ENCODE measurements around the gene BCAS4. TPM values are rescaled to one million over a fixed set of nuclear protein-coding genes. Genes with fewer than 3 reads are reported as not detected.

The BCAS4 gene
- total RNA-seq, 2 donors from 2014 or later: 7.7 to 10.2 TPM

DNA sequence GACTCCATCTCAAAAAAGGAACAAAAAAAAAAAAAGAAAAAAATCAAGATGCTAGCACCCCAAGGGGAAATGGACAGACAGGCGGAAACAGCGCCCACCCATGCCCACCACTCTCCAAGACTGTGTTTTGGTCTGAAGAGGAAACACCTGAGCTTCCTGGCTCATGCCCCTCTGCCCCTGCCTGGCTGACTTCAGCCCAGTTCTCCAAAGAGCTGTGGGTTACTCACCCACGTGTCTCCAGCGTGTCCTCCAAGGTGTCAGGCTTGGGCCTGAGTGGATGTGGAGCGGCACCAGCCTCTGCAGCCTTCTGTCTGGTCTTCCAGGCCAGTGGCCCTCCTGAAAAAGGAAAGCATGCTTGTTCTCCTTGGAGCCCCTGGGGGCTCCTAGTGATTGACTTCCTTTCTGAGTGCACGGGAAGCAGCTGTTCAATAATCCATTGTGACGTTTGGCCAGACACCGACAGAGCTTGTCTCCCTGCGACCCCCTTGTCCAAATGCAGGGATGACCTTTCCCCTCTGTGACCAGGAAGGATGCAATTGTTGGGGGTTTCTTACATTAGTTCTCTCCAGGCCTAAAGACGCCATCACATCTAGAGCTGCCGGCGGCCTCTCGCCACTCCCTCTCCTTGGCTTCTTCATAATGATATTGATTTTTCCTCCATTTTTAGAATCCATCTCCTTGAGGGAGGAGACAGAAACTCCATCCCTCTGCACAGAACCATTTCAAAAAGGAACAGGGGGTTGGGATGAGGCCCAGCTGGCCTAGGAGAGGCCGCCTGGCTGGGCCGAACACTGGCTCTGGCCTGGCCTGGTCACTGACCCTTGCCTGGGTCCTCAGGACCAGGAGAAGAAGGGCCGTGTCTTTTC lies 77.9 kb downstream of the BCAS4 start:
- TF ChIP-seq, protein P1, sequence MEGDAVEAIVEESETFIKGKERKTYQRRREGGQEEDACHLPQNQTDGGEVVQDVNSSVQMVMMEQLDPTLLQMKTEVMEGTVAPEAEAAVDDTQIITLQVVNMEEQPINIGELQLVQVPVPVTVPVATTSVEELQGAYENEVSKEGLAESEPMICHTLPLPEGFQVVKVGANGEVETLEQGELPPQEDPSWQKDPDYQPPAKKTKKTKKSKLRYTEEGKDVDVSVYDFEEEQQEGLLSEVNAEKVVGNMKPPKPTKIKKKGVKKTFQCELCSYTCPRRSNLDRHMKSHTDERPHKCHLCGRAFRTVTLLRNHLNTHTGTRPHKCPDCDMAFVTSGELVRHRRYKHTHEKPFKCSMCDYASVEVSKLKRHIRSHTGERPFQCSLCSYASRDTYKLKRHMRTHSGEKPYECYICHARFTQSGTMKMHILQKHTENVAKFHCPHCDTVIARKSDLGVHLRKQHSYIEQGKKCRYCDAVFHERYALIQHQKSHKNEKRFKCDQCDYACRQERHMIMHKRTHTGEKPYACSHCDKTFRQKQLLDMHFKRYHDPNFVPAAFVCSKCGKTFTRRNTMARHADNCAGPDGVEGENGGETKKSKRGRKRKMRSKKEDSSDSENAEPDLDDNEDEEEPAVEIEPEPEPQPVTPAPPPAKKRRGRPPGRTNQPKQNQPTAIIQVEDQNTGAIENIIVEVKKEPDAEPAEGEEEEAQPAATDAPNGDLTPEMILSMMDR (IDR thresholded peaks at IDR 0.05): no peak
- no peaks in the 10 kb centered on the region for H3K36me3 ChIP-seq
- no peaks in the 10 kb centered on the region for H3K9me3 ChIP-seq
- H3K4me1 ChIP-seq (ENCODE audit: control insufficient read depth in 1 of 2, low read depth in 2 of 2): no peaks in the 10 kb centered on the region
- no peak overlapping the region for H3K27ac ChIP-seq
- no peak for DNase-seq (ENCODE audit: low spot score)
- no peaks in the 10 kb centered on the region for H3K27me3 ChIP-seq (replicated peaks; ENCODE audit: insufficient read depth)
- no peak overlapping the region for H3K4me3 ChIP-seq
- no peak for ATAC-seq (ENCODE audit: insufficient number of reproducible peaks, low FRiP score, low read depth)

DNA sequence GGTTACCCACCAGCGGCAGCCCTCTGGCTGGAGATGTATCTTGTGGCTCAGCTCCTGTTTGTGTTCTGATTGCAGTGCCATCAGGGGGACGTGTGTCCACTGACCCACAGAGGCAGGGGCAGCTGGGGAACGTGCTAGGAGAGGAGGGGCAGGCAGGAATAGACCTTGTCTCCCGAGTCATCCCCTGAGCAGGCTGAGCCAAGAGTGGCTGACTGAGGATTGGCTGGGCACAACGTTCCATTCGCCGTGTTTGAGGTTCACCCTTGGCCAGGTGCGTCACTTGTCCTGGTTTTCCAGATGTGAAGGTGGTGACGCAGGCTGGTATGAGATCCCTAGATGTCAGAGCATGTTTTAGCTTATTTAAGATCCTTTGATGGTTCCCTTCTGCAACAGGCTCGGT lies 78.7 kb downstream of the BCAS4 start:
- Histone ChIP-seq H3K27ac (no peak overlapping the region), H3K9me3 (no peaks in the 10 kb centered on the region), H3K4me1 (ENCODE audit: control insufficient read depth in 1 of 2, low read depth in 2 of 2) (no peaks in the 10 kb centered on the region), H3K27me3 (replicated peaks; ENCODE audit: insufficient read depth) (no peaks in the 10 kb centered on the region), H3K4me3 (no peak overlapping the region), H3K36me3 (no peaks in the 10 kb centered on the region)
- TF ChIP-seq, protein P1 (IDR thresholded peaks at IDR 0.05): no peak
- ATAC-seq (ENCODE audit: insufficient number of reproducible peaks, low FRiP score, low read depth): no peak
- DNase-seq (ENCODE audit: low spot score): no peak

DNA sequence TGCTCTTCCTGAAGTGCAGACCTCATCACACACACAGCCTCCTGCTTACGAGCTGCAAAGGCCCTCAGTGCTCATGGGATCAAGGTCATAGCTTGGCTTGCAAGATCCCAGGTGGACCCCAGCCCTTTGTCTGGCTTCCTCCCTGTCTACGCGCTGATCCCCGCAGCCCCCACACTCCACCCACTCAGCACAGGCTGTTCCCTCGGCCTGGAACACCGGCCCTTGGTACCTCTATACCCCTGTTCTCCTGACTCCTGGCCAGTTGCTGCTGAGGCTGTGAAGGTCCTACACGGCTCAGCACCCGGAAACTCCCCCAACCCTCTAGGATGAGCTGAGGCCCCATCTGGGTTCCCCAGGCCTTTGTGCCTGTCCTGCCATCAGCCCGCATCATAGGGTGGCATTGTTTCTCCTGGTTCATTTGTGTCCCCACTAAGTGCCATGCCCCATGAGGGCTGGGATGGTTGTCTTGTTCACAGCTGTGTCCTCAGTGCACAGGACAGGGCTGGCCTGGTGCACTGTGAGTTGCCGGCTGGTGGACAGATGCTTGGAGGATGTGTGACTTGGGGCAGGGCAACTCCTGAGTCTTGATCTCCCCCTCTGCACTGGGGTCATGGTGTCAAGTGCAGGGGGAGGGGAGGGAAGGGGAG lies 79.4 kb downstream of the BCAS4 start:
- TF ChIP-seq, protein P1 (IDR thresholded peaks at IDR 0.05): no peak
- Histone ChIP-seq H3K4me3 (no peak overlapping the region), H3K27ac (no peak overlapping the region), H3K4me1 (ENCODE audit: control insufficient read depth in 1 of 2, low read depth in 2 of 2) (no peaks in the 10 kb centered on the region), H3K36me3 (no peaks in the 10 kb centered on the region), H3K27me3 (replicated peaks; ENCODE audit: insufficient read depth) (no peaks in the 10 kb centered on the region), H3K9me3 (no peaks in the 10 kb centered on the region)
- ATAC-seq (ENCODE audit: insufficient number of reproducible peaks, low FRiP score, low read depth) (no peak), DNase-seq (ENCODE audit: low spot score) (no peak)

- no peak for ATAC-seq (ENCODE audit: insufficient number of reproducible peaks, low FRiP score, low read depth)
- no peaks in the 10 kb centered on the region for H3K4me1 ChIP-seq (ENCODE audit: control insufficient read depth in 1 of 2, low read depth in 2 of 2)
- no peak overlapping the region for H3K27ac ChIP-seq
- no peak for DNase-seq (ENCODE audit: low spot score)
- H3K36me3 ChIP-seq: no peaks in the 10 kb centered on the region
- no peak overlapping the region for H3K4me3 ChIP-seq
- TF ChIP-seq, protein P1 (IDR thresholded peaks at IDR 0.05): no peak
- no peaks in the 10 kb centered on the region for H3K9me3 ChIP-seq
- no peaks in the 10 kb centered on the region for H3K27me3 ChIP-seq (replicated peaks; ENCODE audit: insufficient read depth)
Observed at GRCh38 chr20:50874758-50875665, 80.2 kb downstream of the BCAS4 start.
